ENCODE measurements around the gene ACSL5.
"Not testable (repeated sequence)": the region's sequence is repeated elsewhere in the genome, so short reads cannot be mapped to it uniquely, and the experiment has no call there.

ACSL5 gene

GRCh38 chr10:112377116-112377515 is 3.2 kb downstream of the ACSL5 start:
- FAIRE-seq, result not testable (repeated sequence)

GRCh38 chr10:112379635-112380296 is 5.8 kb downstream of the ACSL5 start:
- FAIRE-seq, result no peak

- FAIRE-seq, result no peak
Measured at GRCh38 chr10:112382515-112383235, 8.8 kb downstream of the ACSL5 start.

- FAIRE-seq, result no peak
Measured at GRCh38 chr10:112383325-112383724, 9.4 kb downstream of the ACSL5 start.

GRCh38 chr10:112384141-112384540 is 10.2 kb downstream of the ACSL5 start:
- FAIRE-seq, result no peak

- no peak for FAIRE-seq
Measured at GRCh38 chr10:112385201-112385600, 11.3 kb downstream of the ACSL5 start.

GRCh38 chr10:112388056-112388455 is 14.1 kb downstream of the ACSL5 start:
- not testable (repeated sequence) for FAIRE-seq

GRCh38 chr10:112388548-112388947 is 14.6 kb downstream of the ACSL5 start:
- FAIRE-seq, result no peak

- no peak for FAIRE-seq
Measured at GRCh38 chr10:112389271-112389822, 15.4 kb downstream of the ACSL5 start.

- FAIRE-seq, result no peak
Measured at GRCh38 chr10:112390125-112390703, 16.3 kb downstream of the ACSL5 start.

GRCh38 chr10:112393341-112393740 is 19.4 kb downstream of the ACSL5 start:
- no peak for FAIRE-seq

GRCh38 chr10:112393827-112394226 is 19.9 kb downstream of the ACSL5 start:
- no peak for FAIRE-seq

GRCh38 chr10:112394475-112394875 is 20.6 kb downstream of the ACSL5 start:
- FAIRE-seq, result no peak

- FAIRE-seq, result no peak
Measured at GRCh38 chr10:112395809-112396530, 22.1 kb downstream of the ACSL5 start.

- FAIRE-seq, result no peak
Measured at GRCh38 chr10:112397592-112397991, 23.7 kb downstream of the ACSL5 start.

GRCh38 chr10:112402917-112403316 is 29.0 kb downstream of the ACSL5 start:
- FAIRE-seq, result no peak

GRCh38 chr10:112404617-112405016 is 30.7 kb downstream of the ACSL5 start:
- no peak for FAIRE-seq

- FAIRE-seq, result not testable (repeated sequence)
Measured at GRCh38 chr10:112406806-112407205, 32.9 kb downstream of the ACSL5 start.

- no peak for FAIRE-seq
Measured at GRCh38 chr10:112407696-112408095, 33.8 kb downstream of the ACSL5 start.

GRCh38 chr10:112409299-112409698 is 35.4 kb downstream of the ACSL5 start:
- FAIRE-seq, result no peak

- no peak for FAIRE-seq
Measured at GRCh38 chr10:112409755-112410154, 35.8 kb downstream of the ACSL5 start.

- FAIRE-seq, result no peak
Measured at GRCh38 chr10:112412696-112413095, 38.8 kb downstream of the ACSL5 start.

GRCh38 chr10:112421731-112422130 is 47.8 kb downstream of the ACSL5 start:
- no peak for FAIRE-seq

Measured in G401.6 (cell line).